Left lung (tissue), 10 donors: ENCODE results near the gene SUDS3. TPM values are rescaled to one million over a fixed set of nuclear protein-coding genes. Genes with fewer than 3 reads are reported as not detected.

Experiments
- ATAC-seq: fragments of 200-7000 bp; cut with Tn5 transposase; one replicate; pipeline ENCODE4 v1.9.1; 2020; ENCODE audit warnings: moderate library complexity
- DNase-seq, 4 donors: peaks; one replicate each; pipeline ENCODE4 v3.0.0-alpha.2; 2013 to 2020
- H3K27ac ChIP-seq, 2 donors: fragments of 200-600 bp; sonication (generic) in 1 of 2; one replicate each; pipeline versions ENCODE4 v1.5.0 to v1.8.0; 2020 to 2021
- H3K27me3 ChIP-seq, 2 donors: fragments of 200-600 bp; sonication (generic) in 1 of 2; one replicate each; pipeline versions ENCODE4 v1.5.0 to v1.8.0; 2020 to 2021
- H3K36me3 ChIP-seq, 2 donors: fragments of 200-600 bp; sonication (generic) in 1 of 2; one replicate each; pipeline versions ENCODE4 v1.5.0 to v1.8.0; 2020 to 2021
- H3K4me1 ChIP-seq, 2 donors: fragments of 200-600 bp; one replicate each; pipeline ENCODE4 v1.8.0; 2021
- H3K4me3 ChIP-seq, 2 donors: fragments of 200-600 bp; sonication (generic) in 1 of 2; one replicate each; pipeline versions ENCODE4 v1.5.0 to v1.8.0; 2020 to 2021; ENCODE audit warnings: mild to moderate bottlenecking in 1 of 2
- H3K9me3 ChIP-seq, 2 donors: fragments of 200-600 bp; sonication (generic) in 1 of 2; one replicate each; pipeline versions ENCODE4 v1.5.0 to v1.8.0; 2020 to 2021
- CTCF ChIP-seq, 2 donors: fragments of 200-600 bp; sonication (generic) in 1 of 2; IDR thresholded peaks; one replicate each; pipeline versions ENCODE4 v1.5.0 to v1.8.0; 2021; ENCODE audit warnings: antibody characterized with exemption in 2 of 2
- intact Hi-C, 2 donors: fragments of 100-400 bp; cut with DNase I; formaldehyde crosslinking; loops; one replicate each; pipeline versions ENCODE4 v1.11.2 to v1.14.2; 2022
- polyA plus RNA-seq, 6 donors: library from polyadenylated mRNA; unstranded; fragments of 120-200 nt; gene quantifications; one replicate each; pipeline ENCODE4 v1.2.1, GENCODE V29; 2013; ENCODE audit not compliant: insufficient read length in 6 of 6
- total RNA-seq, 2 donors: library from RNA; stranded (reverse); fragmentation: NEBNext Ultra II Directional; extraction: Animal tissue kit (Norgen Biotek cat#: 25700); gene quantifications; one replicate each; pipeline ENCODE4 v1.2.1, GENCODE V29; 2021
- donor health status: DM: no; HTN: yes; CAD: no.
- donor health status: DM: no; HTN: no; CAD: no.

The SUDS3 gene
- total and polyA plus RNA-seq, 8 donors = 23.6 to 60.8 (median 51.6) TPM

GRCh38 chr12:118328486-118329330, 47.6 kb upstream of the SUDS3 start:
- Histone ChIP-seq H3K36me3 (no peaks in the 10 kb centered on the region), H3K4me1 (peaks cover 11 to 64% of the 10 kb centered on the region in 2 donors), H3K27ac (no peak overlapping the region), H3K4me3 (no peak overlapping the region), H3K27me3 (no peaks in the 10 kb centered on the region), H3K9me3 (no peaks in the 10 kb centered on the region)
- DNase-seq (no peak), ATAC-seq (no peak)
- intact Hi-C loops = no loop called here
- TF ChIP-seq CTCF (IDR thresholded peaks at IDR 0.05) = no peak

GRCh38 chr12:118330421-118331018, 45.8 kb upstream of the SUDS3 start:
- TF ChIP-seq CTCF (IDR thresholded peaks at IDR 0.05) = no peak
- ATAC-seq = peak; percentile 76
- no peaks in the 10 kb centered on the region for H3K27me3 ChIP-seq
- peaks cover 11 to 81% of the 10 kb centered on the region in 2 donors for H3K4me1 ChIP-seq
- peak in 1 of 4 donors; percentile 34 for DNase-seq
- no peaks in the 10 kb centered on the region for H3K9me3 ChIP-seq
- no peak overlapping the region for H3K4me3 ChIP-seq
- intact Hi-C loops = no loop called here
- no peaks in the 10 kb centered on the region for H3K36me3 ChIP-seq
- H3K27ac ChIP-seq = peak overlapping the region in 1 of 2 donors; percentile 62

- Histone ChIP-seq H3K4me1 (peaks cover 11 to 95% of the 10 kb centered on the region in 2 donors), H3K27me3 (no peaks in the 10 kb centered on the region), H3K9me3 (no peaks in the 10 kb centered on the region), H3K27ac (no peak overlapping the region), H3K4me3 (no peak overlapping the region), H3K36me3 (no peaks in the 10 kb centered on the region)
- peak in 1 of 4 donors; percentile 60 for DNase-seq
- no peak for TF ChIP-seq CTCF (IDR thresholded peaks at IDR 0.05)
- intact Hi-C loops = no loop called here
- no peak for ATAC-seq
Observed at GRCh38 chr12:118332511-118332910, 43.8 kb upstream of the SUDS3 start.

- no peak for ATAC-seq
- Histone ChIP-seq H3K27me3 (no peaks in the 10 kb centered on the region), H3K4me3 (no peak overlapping the region), H3K4me1 (peaks cover 3 to 83% of the 10 kb centered on the region in 2 donors), H3K36me3 (no peaks in the 10 kb centered on the region), H3K27ac (no peak overlapping the region), H3K9me3 (no peaks in the 10 kb centered on the region)
- intact Hi-C loops = no loop called here
- DNase-seq = no peak
- no peak for TF ChIP-seq CTCF (IDR thresholded peaks at IDR 0.05)
Observed at GRCh38 chr12:118334241-118334640, 42.1 kb upstream of the SUDS3 start.

GRCh38 chr12:118334939-118335567, 41.3 kb upstream of the SUDS3 start:
- Histone ChIP-seq H3K4me1 (peaks cover 3 to 75% of the 10 kb centered on the region in 2 donors), H3K27ac (peak overlapping the region; percentile 42 to 58), H3K27me3 (no peaks in the 10 kb centered on the region), H3K9me3 (no peaks in the 10 kb centered on the region), H3K36me3 (no peaks in the 10 kb centered on the region), H3K4me3 (no peak overlapping the region)
- ATAC-seq (peak; percentile 69), DNase-seq (peak in 1 of 4 donors; percentile 74)
- TF ChIP-seq CTCF (IDR thresholded peaks at IDR 0.05) = no peak
- intact Hi-C loops = no loop called here
